Measurements from ENCODE around the gene FRMPD2.

- no peak for TF ChIP-seq REST (IDR thresholded peaks at IDR 0.05; ENCODE audit: borderline replicate concordance)
- TF ChIP-seq CTCF (IDR thresholded peaks at IDR 0.05; ENCODE audit: poor library complexity, severe bottlenecking): no peak
- TF ChIP-seq EZH2 (IDR thresholded peaks at IDR 0.05; ENCODE audit: borderline replicate concordance, insufficient read depth, low read length, poor library complexity, severe bottlenecking): no peak
- TF ChIP-seq SMC3 (conservative IDR thresholded peaks at IDR 0.05; ENCODE audit: poor library complexity): no peak
- TF ChIP-seq RAD21 (conservative IDR thresholded peaks at IDR 0.05): no peak
- no peak for TF ChIP-seq POLR2AphosphoS5 (IDR thresholded peaks at IDR 0.05)
- TF ChIP-seq TAF1 (IDR thresholded peaks at IDR 0.05; ENCODE audit: low read depth): no peak
- TF ChIP-seq EP300 (conservative IDR thresholded peaks at IDR 0.05; ENCODE audit: poor library complexity, severe bottlenecking): no peak
- no peak for TF ChIP-seq MXI1 (conservative IDR thresholded peaks at IDR 0.05; ENCODE audit: poor library complexity, severe bottlenecking)
Observed at GRCh38 chr10:48246501-48246900, 28.0 kb downstream of the FRMPD2 start.
